Subcutaneous abdominal adipose tissue (tissue), 5 donors: ENCODE measurements around the gene SEC61G.

Source experiments
- H3K27ac ChIP-seq: one replicate; pipeline ENCODE4 v1.7.0; 2013; ENCODE audit warnings: low read depth, mild to moderate bottlenecking, inconsistent platforms, low read length, moderate library complexity
- H3K27me3 ChIP-seq, 5 donors: one replicate each; pipeline ENCODE4 v1.7.0; 2013; ENCODE audit warnings: low read length in 5 of 5, inconsistent platforms in 1 of 5; ENCODE audit not compliant: control insufficient read depth in 5 of 5, insufficient read depth in 4 of 5
- H3K36me3 ChIP-seq, 5 donors: one replicate each; pipeline ENCODE4 v1.7.0; 2013; ENCODE audit warnings: low read length in 5 of 5; ENCODE audit not compliant: control insufficient read depth in 5 of 5, insufficient read depth in 5 of 5
- H3K4me1 ChIP-seq, 5 donors: one replicate each; pipeline ENCODE4 v1.7.0; 2013; ENCODE audit warnings: low read length in 5 of 5, mild to moderate bottlenecking in 3 of 5, moderate library complexity in 1 of 5; ENCODE audit not compliant: control insufficient read depth in 5 of 5, insufficient read depth in 5 of 5
- H3K4me3 ChIP-seq, 5 donors: one replicate each; pipeline ENCODE4 v1.7.0; 2013; ENCODE audit warnings: low read length in 5 of 5, low read depth in 1 of 5
- H3K9ac ChIP-seq, 5 donors: one replicate each; pipeline ENCODE4 v1.7.0; 2013; ENCODE audit warnings: low read length in 5 of 5, mild to moderate bottlenecking in 4 of 5, moderate library complexity in 3 of 5
- H3K9me3 ChIP-seq, 5 donors: one replicate each; pipeline ENCODE4 v1.7.0; 2013; ENCODE audit warnings: low read length in 5 of 5; ENCODE audit not compliant: control insufficient read depth in 5 of 5
- donor health status: healthy.
- donor health status: healthy.
- donor health status: healthy.
- donor health status: healthy.
- donor health status: healthy.

SEC61G gene

DNA sequence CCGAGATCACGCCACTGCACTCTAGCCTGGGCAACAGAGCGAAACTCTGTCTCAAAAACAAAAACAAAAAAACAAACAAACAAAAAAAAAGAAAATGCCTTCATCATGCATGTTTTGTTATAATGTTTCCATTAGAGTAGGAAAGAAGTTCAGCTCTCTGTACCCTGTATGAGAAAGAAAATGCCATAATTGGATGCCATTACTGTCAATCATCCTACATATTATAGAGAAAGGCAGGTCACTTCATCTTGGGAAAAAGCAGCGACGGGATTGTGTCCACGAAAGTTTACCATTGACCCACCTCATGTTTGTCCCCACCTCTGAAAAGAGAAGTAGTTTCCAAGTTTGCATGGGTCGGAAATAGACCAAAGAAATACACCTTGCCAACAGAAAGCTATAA, 33.8 kb downstream of the SEC61G start:
- Histone ChIP-seq H3K9me3 (peaks cover 0 to 3% (median 0%) of the 10 kb centered on the region in 5 donors), H3K27me3 (no peaks in the 10 kb centered on the region), H3K36me3 (no peaks in the 10 kb centered on the region), H3K9ac (no peak overlapping the region), H3K27ac (no peak overlapping the region), H3K4me3 (no peak overlapping the region), H3K4me1 (no peaks in the 10 kb centered on the region)

- no peaks in the 10 kb centered on the region for H3K36me3 ChIP-seq
- peaks cover 0 to 9% (median 3%) of the 10 kb centered on the region in 5 donors for H3K9me3 ChIP-seq
- H3K4me3 ChIP-seq, result no peak overlapping the region
- no peaks in the 10 kb centered on the region for H3K4me1 ChIP-seq
- no peak overlapping the region for H3K9ac ChIP-seq
- peaks cover 0 to 6% (median 0%) of the 10 kb centered on the region in 5 donors for H3K27me3 ChIP-seq
- H3K27ac ChIP-seq, result no peak overlapping the region
Measured at GRCh38 chr7:54722502-54722901, 36.5 kb downstream of the SEC61G start.

DNA sequence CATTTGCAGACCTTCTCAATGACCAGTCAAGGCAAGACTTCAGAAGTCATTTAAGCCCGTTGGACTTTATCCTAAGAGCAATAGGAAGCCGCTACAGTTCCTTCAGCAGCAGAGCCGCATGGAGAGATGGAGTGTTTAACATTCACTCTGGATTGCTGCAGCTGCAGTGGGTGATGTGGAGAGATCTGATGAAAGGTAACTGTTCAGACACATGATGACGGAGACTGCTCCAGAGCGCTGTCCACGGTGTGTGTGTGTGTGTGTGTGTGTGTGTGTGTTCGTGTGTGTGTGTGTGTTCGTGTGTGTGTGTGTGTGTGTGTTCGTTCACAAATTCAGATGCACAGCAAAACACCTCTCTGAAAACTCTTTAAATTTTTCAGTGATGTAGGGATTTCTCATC, 37.0 kb downstream of the SEC61G start:
- Histone ChIP-seq H3K4me3 (no peak overlapping the region), H3K9me3 (peaks cover 0 to 11% (median 3%) of the 10 kb centered on the region in 5 donors), H3K9ac (no peak overlapping the region), H3K4me1 (no peaks in the 10 kb centered on the region), H3K36me3 (no peaks in the 10 kb centered on the region), H3K27ac (no peak overlapping the region), H3K27me3 (peaks cover 0 to 6% (median 0%) of the 10 kb centered on the region in 5 donors)

- Histone ChIP-seq H3K9ac (no peak overlapping the region), H3K27ac (no peak overlapping the region), H3K9me3 (peaks cover 0 to 15% (median 3%) of the 10 kb centered on the region in 5 donors), H3K36me3 (no peaks in the 10 kb centered on the region), H3K4me3 (no peak overlapping the region), H3K27me3 (peaks cover 0 to 6% (median 0%) of the 10 kb centered on the region in 5 donors), H3K4me1 (no peaks in the 10 kb centered on the region)
Measured at GRCh38 chr7:54719974-54720373, 39.0 kb downstream of the SEC61G start.

DNA sequence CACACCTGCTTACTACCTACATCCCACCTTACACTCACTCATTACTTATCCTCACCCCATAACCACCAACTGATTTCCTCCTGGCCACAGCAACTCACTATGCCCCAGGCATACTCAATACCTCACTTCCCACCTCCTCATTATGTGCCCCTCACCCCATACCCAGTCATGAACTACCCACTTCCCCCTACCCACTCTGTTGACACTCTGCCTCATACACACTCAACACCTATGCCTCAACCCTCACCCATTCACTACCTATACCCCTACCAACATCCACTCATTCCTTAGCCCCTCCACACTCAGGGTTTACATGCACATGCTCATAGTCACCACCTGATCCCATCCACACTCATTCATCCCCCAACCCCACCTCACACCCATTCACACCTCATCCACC, 39.6 kb downstream of the SEC61G start:
- H3K27ac ChIP-seq, result no peak overlapping the region
- H3K9me3 ChIP-seq, result peaks cover 0 to 15% (median 3%) of the 10 kb centered on the region in 5 donors
- no peaks in the 10 kb centered on the region for H3K36me3 ChIP-seq
- H3K4me3 ChIP-seq, result no peak overlapping the region
- H3K9ac ChIP-seq, result no peak overlapping the region
- H3K4me1 ChIP-seq, result no peaks in the 10 kb centered on the region
- peaks cover 0 to 6% (median 0%) of the 10 kb centered on the region in 5 donors for H3K27me3 ChIP-seq

DNA sequence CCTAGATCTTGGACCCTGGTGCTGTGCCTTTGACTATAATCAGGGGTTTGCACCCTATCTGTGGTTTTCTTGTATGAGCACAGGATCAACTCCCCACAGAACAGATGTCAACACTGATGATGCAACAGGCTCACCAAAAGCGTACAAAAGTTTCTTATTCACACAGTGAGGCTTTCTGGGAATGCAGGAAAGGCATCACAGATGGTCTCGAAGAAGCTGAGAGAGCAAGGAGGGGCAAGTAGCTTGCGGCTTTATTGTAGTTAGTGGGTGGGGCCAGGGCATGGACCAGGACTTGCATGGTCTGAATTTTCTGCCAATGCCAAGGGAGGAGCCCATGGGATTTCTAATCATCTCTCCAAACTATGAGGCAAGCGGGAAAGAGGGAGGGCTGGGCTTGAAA, 46.2 kb downstream of the SEC61G start:
- no peak overlapping the region for H3K27ac ChIP-seq
- H3K4me3 ChIP-seq, result no peak overlapping the region
- no peak overlapping the region for H3K9ac ChIP-seq
- no peaks in the 10 kb centered on the region for H3K27me3 ChIP-seq
- no peaks in the 10 kb centered on the region for H3K4me1 ChIP-seq
- peaks cover 0 to 13% (median 6%) of the 10 kb centered on the region in 5 donors for H3K9me3 ChIP-seq
- H3K36me3 ChIP-seq, result no peaks in the 10 kb centered on the region

DNA sequence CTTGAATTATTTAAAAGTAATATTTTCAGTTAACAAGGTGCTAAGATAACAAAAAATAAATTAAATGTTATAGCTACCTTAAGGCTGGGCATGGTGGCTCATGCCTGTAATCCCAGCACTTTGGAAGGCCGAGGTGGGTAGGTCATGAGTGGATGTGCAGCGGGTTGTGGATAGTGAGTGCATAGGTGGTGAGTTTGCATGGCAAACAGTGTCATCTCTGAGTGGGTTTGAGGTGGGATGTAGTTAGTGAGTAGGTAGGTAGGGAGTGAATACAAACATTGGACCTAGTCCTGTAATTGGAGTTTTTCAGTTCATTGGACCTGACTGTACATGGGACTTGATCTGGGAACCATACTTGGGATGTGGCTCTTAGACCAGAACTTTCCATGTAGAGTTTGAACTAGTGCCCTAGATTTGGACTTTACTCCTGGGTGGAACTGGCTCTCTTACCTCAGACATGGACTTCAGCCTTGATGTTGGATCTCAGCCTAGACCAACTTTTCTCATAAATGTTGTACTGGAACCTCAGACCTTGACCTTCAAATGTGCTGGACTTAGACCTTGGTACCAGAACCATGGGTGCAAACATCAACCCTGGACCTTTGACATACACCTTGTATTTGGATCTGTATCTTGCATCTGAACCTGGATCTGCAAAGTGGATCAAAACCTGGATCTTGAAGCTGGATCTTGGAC, 47.0 kb downstream of the SEC61G start:
- Histone ChIP-seq H3K9me3 (peaks cover 0 to 10% (median 5%) of the 10 kb centered on the region in 5 donors), H3K4me3 (no peak overlapping the region), H3K9ac (no peak overlapping the region), H3K4me1 (no peaks in the 10 kb centered on the region), H3K36me3 (no peaks in the 10 kb centered on the region), H3K27ac (no peak overlapping the region), H3K27me3 (no peaks in the 10 kb centered on the region)

- no peaks in the 10 kb centered on the region for H3K4me1 ChIP-seq
- H3K36me3 ChIP-seq, result no peaks in the 10 kb centered on the region
- no peak overlapping the region for H3K9ac ChIP-seq
- H3K27me3 ChIP-seq, result no peaks in the 10 kb centered on the region
- H3K9me3 ChIP-seq, result peaks cover 0 to 7% (median 5%) of the 10 kb centered on the region in 5 donors
- no peak overlapping the region for H3K4me3 ChIP-seq
- H3K27ac ChIP-seq, result no peak overlapping the region
Measured at GRCh38 chr7:54709283-54709682, 49.7 kb downstream of the SEC61G start.

DNA sequence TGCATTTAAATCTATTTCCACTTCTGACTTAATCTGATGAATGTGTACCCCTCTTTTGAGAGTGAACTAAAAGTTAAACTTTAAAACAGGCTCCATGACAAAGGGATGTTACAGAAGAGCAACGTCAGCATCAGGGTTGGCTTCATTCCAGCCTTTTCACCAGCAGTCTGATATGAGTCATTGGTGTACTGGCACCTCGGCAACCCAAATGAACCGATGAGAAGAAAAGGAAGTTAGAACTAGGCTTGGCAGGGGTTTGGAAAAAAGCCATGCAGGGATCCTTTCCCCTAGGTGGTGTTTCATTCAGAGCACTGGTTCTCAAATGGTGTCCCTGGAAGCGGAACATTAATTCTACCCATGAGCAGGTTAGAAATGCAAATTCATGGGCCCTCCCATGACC, 53.6 kb downstream of the SEC61G start:
- Histone ChIP-seq H3K36me3 (no peaks in the 10 kb centered on the region), H3K9me3 (peaks cover 0 to 9% (median 5%) of the 10 kb centered on the region in 5 donors), H3K27ac (no peak overlapping the region), H3K9ac (no peak overlapping the region), H3K27me3 (no peaks in the 10 kb centered on the region), H3K4me1 (no peaks in the 10 kb centered on the region), H3K4me3 (no peak overlapping the region)

- Histone ChIP-seq H3K4me1 (no peaks in the 10 kb centered on the region), H3K4me3 (no peak overlapping the region), H3K27ac (no peak overlapping the region), H3K36me3 (no peaks in the 10 kb centered on the region), H3K9ac (no peak overlapping the region), H3K9me3 (peaks cover 0 to 9% (median 5%) of the 10 kb centered on the region in 5 donors), H3K27me3 (no peaks in the 10 kb centered on the region)
Measured at GRCh38 chr7:54704851-54705250, 54.2 kb downstream of the SEC61G start.
